PFSK-1 (cell line): ENCODE data around the gene IFI27.

Experiments
- FOXP2 ChIP-seq: optimal IDR thresholded peaks from 2 replicates; pipeline ENCODE3; 2011; ENCODE audit warnings: borderline replicate concordance, control low read depth, inconsistent platforms; ENCODE audit not compliant: insufficient read depth; ENCODE audit errors: extremely low read length, extremely low read depth
- POLR2AphosphoS5 ChIP-seq: IDR thresholded peaks from 2 replicates; pipeline ENCODE4 v1.6.1; 2012; ENCODE audit warnings: low read depth, mild to moderate bottlenecking, control low read depth, low read length, moderate library complexity
- REST ChIP-seq, 2 experiments: IDR thresholded peaks; 2 replicates each; pipeline versions ENCODE4 v1.6.1 to v1.8.0; 2011 to 2012; ENCODE audit warnings: low read depth in 2 of 2, low read length in 2 of 2, control low read depth in 1 of 2, inconsistent platforms in 1 of 2, mild to moderate bottlenecking in 1 of 2, moderate library complexity in 1 of 2; ENCODE audit not compliant: insufficient read depth in 1 of 2
- SIN3A ChIP-seq: IDR thresholded peaks from 2 replicates; pipeline ENCODE4 v1.6.1; 2012; ENCODE audit warnings: mild to moderate bottlenecking, low read length, moderate library complexity, borderline replicate concordance; ENCODE audit not compliant: insufficient read depth
- TAF1 ChIP-seq: IDR thresholded peaks from 2 replicates; pipeline ENCODE4 v1.6.1; 2012; ENCODE audit warnings: low read length, control low read depth, borderline replicate concordance; ENCODE audit not compliant: insufficient read depth

The IFI27 gene

GRCh38 chr14:94142247-94142646 lies 31.7 kb downstream of the IFI27 start:
- TF ChIP-seq SIN3A, result no peak
- no peak for TF ChIP-seq POLR2AphosphoS5
- no peak for TF ChIP-seq REST (IDR thresholded peaks at IDR 0.05; ENCODE audit: insufficient read depth in 1 of 2, low read depth in 2 of 2, low read length in 2 of 2)
- no peak for TF ChIP-seq FOXP2
- TF ChIP-seq TAF1, result no peak

GRCh38 chr14:94142836-94143235 lies 32.3 kb downstream of the IFI27 start:
- no peak for TF ChIP-seq REST (IDR thresholded peaks at IDR 0.05; ENCODE audit: insufficient read depth in 1 of 2, low read depth in 2 of 2, low read length in 2 of 2)
- no peak for TF ChIP-seq TAF1
- no peak for TF ChIP-seq POLR2AphosphoS5
- no peak for TF ChIP-seq SIN3A
- TF ChIP-seq FOXP2, result no peak

GRCh38 chr14:94143239-94143638 lies 32.7 kb downstream of the IFI27 start:
- TF ChIP-seq POLR2AphosphoS5, result no peak
- no peak for TF ChIP-seq TAF1
- TF ChIP-seq SIN3A, result no peak
- TF ChIP-seq FOXP2, result no peak

GRCh38 chr14:94143711-94144110 lies 33.2 kb downstream of the IFI27 start:
- no peak for TF ChIP-seq POLR2AphosphoS5
- no peak for TF ChIP-seq SIN3A
- TF ChIP-seq REST (IDR thresholded peaks at IDR 0.05; ENCODE audit: insufficient read depth in 1 of 2, low read depth in 2 of 2, low read length in 2 of 2), result no peak
- TF ChIP-seq TAF1, result no peak
- no peak for TF ChIP-seq FOXP2

GRCh38 chr14:94144765-94145164 lies 34.2 kb downstream of the IFI27 start:
- TF ChIP-seq POLR2AphosphoS5, result no peak
- TF ChIP-seq REST (IDR thresholded peaks at IDR 0.05; ENCODE audit: insufficient read depth in 1 of 2, low read depth in 2 of 2, low read length in 2 of 2), result no peak
- TF ChIP-seq SIN3A, result no peak
- TF ChIP-seq TAF1, result no peak
- TF ChIP-seq FOXP2, result no peak
